ENCODE measurements around the gene FZD7.

Gene FZD7

GRCh38 chr2:202038471-202039277 is 5.0 kb downstream of the FZD7 start:
- no peak for DNase-seq

- no peak for DNase-seq
Observed at GRCh38 chr2:202039278-202040078, 5.8 kb downstream of the FZD7 start.

GRCh38 chr2:202040079-202040844 is 6.6 kb downstream of the FZD7 start:
- no peak for DNase-seq

GRCh38 chr2:202042444-202042843 is 8.8 kb downstream of the FZD7 start:
- no peak for DNase-seq

GRCh38 chr2:202043475-202043874 is 9.8 kb downstream of the FZD7 start:
- no peak for DNase-seq

- no peak for DNase-seq
Observed at GRCh38 chr2:202044777-202045176, 11.1 kb downstream of the FZD7 start.

- no peak for DNase-seq
Observed at GRCh38 chr2:202046572-202046971, 12.9 kb downstream of the FZD7 start.

GRCh38 chr2:202049092-202049728 is 15.6 kb downstream of the FZD7 start:
- DNase-seq, result no peak

GRCh38 chr2:202049840-202050239 is 16.2 kb downstream of the FZD7 start:
- DNase-seq, result no peak

GRCh38 chr2:202050652-202051051 is 17.0 kb downstream of the FZD7 start:
- DNase-seq, result no peak

- no peak for DNase-seq
Observed at GRCh38 chr2:202051499-202052161, 18.0 kb downstream of the FZD7 start.

GRCh38 chr2:202052235-202052634 is 18.6 kb downstream of the FZD7 start:
- DNase-seq, result no peak

- no peak for DNase-seq
Observed at GRCh38 chr2:202054679-202055078, 21.0 kb downstream of the FZD7 start.

GRCh38 chr2:202056611-202057010 is 23.0 kb downstream of the FZD7 start:
- DNase-seq, result no peak

GRCh38 chr2:202060218-202060617 is 26.6 kb downstream of the FZD7 start:
- no peak for DNase-seq

- DNase-seq, result no peak
Observed at GRCh38 chr2:202061695-202062094, 28.0 kb downstream of the FZD7 start.

GRCh38 chr2:202064171-202064880 is 30.7 kb downstream of the FZD7 start:
- peak; percentile 9 for DNase-seq

- DNase-seq, result no peak
Observed at GRCh38 chr2:202064881-202065230, 31.2 kb downstream of the FZD7 start.

- DNase-seq, result no peak
Observed at GRCh38 chr2:202065876-202066275, 32.2 kb downstream of the FZD7 start.

GRCh38 chr2:202066875-202067274 is 33.2 kb downstream of the FZD7 start:
- DNase-seq, result no peak

GRCh38 chr2:202067589-202067988 is 33.9 kb downstream of the FZD7 start:
- no peak for DNase-seq
